GM21367 (cell line): ENCODE data around the gene OR2M7.
"Not testable (repeated sequence)": the region's sequence is repeated elsewhere in the genome, so short reads cannot be mapped to it uniquely, and the experiment has no call there.

ENCODE experiments used
- ATAC-seq: cut with Tn5 transposase; IDR thresholded peaks from one replicate; pipeline ENCODE4 v1.9.1; 2021; ENCODE audit not compliant: unreplicated experiment

Gene OR2M7

GRCh38 chr1:248324468-248324867 is at the start of gene OR2M7:
Gene OR2M7, minus strand, starts transcription at chr1:248324568. Its CDS starts 0 bp downstream, at chr1:248324568.
- ATAC-seq, result no peak

GRCh38 chr1:248373761-248374160 is 49.4 kb upstream of the OR2M7 start:
- ATAC-seq, result no peak

- no peak for ATAC-seq
Observed at GRCh38 chr1:248372394-248372793, 48.0 kb upstream of the OR2M7 start.

- no peak for ATAC-seq
Observed at GRCh38 chr1:248366609-248367008, 42.2 kb upstream of the OR2M7 start.

GRCh38 chr1:248361121-248361715 is 36.9 kb upstream of the OR2M7 start, which contains the start of gene OR2T4:
Gene OR2T4, plus strand, starts transcription at chr1:248361665. Its CDS starts 0 bp downstream, at chr1:248361665.
- ATAC-seq, result no peak

- no peak for ATAC-seq
Observed at GRCh38 chr1:248359415-248359814, 35.0 kb upstream of the OR2M7 start.

- no peak for ATAC-seq
Observed at GRCh38 chr1:248348475-248348874, 24.1 kb upstream of the OR2M7 start, which contains the start of gene OR14C36. Gene OR14C36, plus strand, starts transcription at chr1:248348775. Its CDS starts 0 bp downstream, at chr1:248348775.

GRCh38 chr1:248343451-248343850 is 19.1 kb upstream of the OR2M7 start:
- ATAC-seq, result no peak

GRCh38 chr1:248316796-248317195 is 7.6 kb downstream of the OR2M7 start:
- no peak for ATAC-seq

- not testable (repeated sequence) for ATAC-seq
Observed at GRCh38 chr1:248306740-248307139, 17.6 kb downstream of the OR2M7 start.

- ATAC-seq, result no peak
Observed at GRCh38 chr1:248306103-248306502, 18.3 kb downstream of the OR2M7 start.

- not testable (repeated sequence) for ATAC-seq
Observed at GRCh38 chr1:248305672-248306071, 18.7 kb downstream of the OR2M7 start.

GRCh38 chr1:248303324-248303723 is 21.0 kb downstream of the OR2M7 start, which contains the start of gene OR2T12:
Gene OR2T12, minus strand, starts transcription at chr1:248303424. Its CDS starts 7,846 bp downstream, at chr1:248295578.
- ATAC-seq, result no peak

GRCh38 chr1:248288391-248288790 is 36.0 kb downstream of the OR2M7 start:
- ATAC-seq, result no peak

- ATAC-seq, result no peak
Observed at GRCh38 chr1:248277876-248278275, 46.5 kb downstream of the OR2M7 start, which contains the start of gene OR2T33. Gene OR2T33, minus strand, starts transcription at chr1:248277976. Its CDS starts 4,162 bp downstream, at chr1:248273814.
